Hepatocyte (in vitro differentiated cells): ENCODE results near the gene FBXL17. TPM values are rescaled to one million over a fixed set of nuclear protein-coding genes. Genes with fewer than 3 reads are reported as not detected.

Source experiments
- DNase-seq: peaks from one replicate; pipeline ENCODE4 v3.0.0-alpha.2; 2016; ENCODE audit warnings: low spot score
- H2AFZ ChIP-seq: fragments of 200-600 bp; sonication (generic); 2 replicates; pipeline ENCODE4 v1.6.0; 2016; ENCODE audit warnings: antibody characterized with exemption, mild to moderate bottlenecking
- H3K27ac ChIP-seq: fragments of 200-600 bp; sonication (generic); 2 replicates; pipeline ENCODE4 v1.5.1; 2016; ENCODE audit warnings: mild to moderate bottlenecking
- H3K27me3 ChIP-seq: fragments of 200-600 bp; sonication (generic); 2 replicates; pipeline ENCODE4 v1.6.1; 2016
- H3K36me3 ChIP-seq: fragments of 200-600 bp; sonication (generic); replicated peaks from 2 replicates; pipeline ENCODE4 v1.5.1; 2016; ENCODE audit warnings: low read depth; ENCODE audit not compliant: insufficient read depth
- H3K4me1 ChIP-seq: fragments of 200-600 bp; sonication (generic); 2 replicates; pipeline ENCODE4 v1.5.1; 2016; ENCODE audit warnings: mild to moderate bottlenecking, moderate library complexity; ENCODE audit not compliant: insufficient read depth
- H3K4me2 ChIP-seq: fragments of 200-600 bp; sonication (generic); 2 replicates; pipeline ENCODE4 v1.6.0; 2016
- H3K4me3 ChIP-seq: fragments of 200-600 bp; sonication (generic); 2 replicates; pipeline ENCODE4 v1.5.1; 2016; ENCODE audit warnings: mild to moderate bottlenecking
- H3K79me2 ChIP-seq: fragments of 200-600 bp; sonication (generic); 2 replicates; pipeline ENCODE4 v1.6.0; 2017; ENCODE audit warnings: mild to moderate bottlenecking
- H3K9me2 ChIP-seq: fragments of 200-600 bp; sonication (generic); replicated peaks from 2 replicates; pipeline ENCODE4 v1.6.0; 2017; ENCODE audit warnings: mild to moderate bottlenecking; ENCODE audit not compliant: insufficient read depth
- H3K9me3 ChIP-seq: fragments of 200-600 bp; sonication (generic); 2 replicates; pipeline ENCODE4 v1.5.1; 2016; ENCODE audit warnings: low read depth, mild to moderate bottlenecking
- H4K20me1 ChIP-seq: fragments of 200-600 bp; sonication (generic); 2 replicates; pipeline ENCODE4 v1.6.0; 2016; ENCODE audit warnings: mild to moderate bottlenecking; ENCODE audit not compliant: insufficient read depth, poor library complexity, severe bottlenecking
- CTCF ChIP-seq: fragments of 200-600 bp; sonication (generic); IDR thresholded peaks from 2 replicates; pipeline ENCODE4 v1.5.1; 2016; ENCODE audit warnings: antibody characterized with exemption, mild to moderate bottlenecking; ENCODE audit not compliant: poor library complexity
- EZH2 ChIP-seq: fragments of 200-600 bp; sonication (generic); IDR thresholded peaks from 2 replicates; pipeline ENCODE4 v1.6.1; 2016; ENCODE audit warnings: antibody characterized with exemption, mild to moderate bottlenecking, borderline replicate concordance
- EZH2phosphoT487 ChIP-seq: fragments of 200-600 bp; sonication (generic); IDR thresholded peaks from one replicate; pipeline ENCODE4 v1.6.1; 2018; ENCODE audit warnings: antibody characterized with exemption, mild to moderate bottlenecking, low read depth, moderate library complexity; ENCODE audit not compliant: unreplicated experiment, severe bottlenecking
- WGBS: methylation state at CpG from one replicate; pipeline ENCODE4 v1.1.6; 2016; ENCODE audit warnings: low lambda C conversion rate; ENCODE audit errors: missing lambda C conversion rate; 5-methylcytosine and 5-hydroxymethylcytosine counted together
- polyA plus RNA-seq: library from polyadenylated mRNA; unstranded; fragments of >200 nt; fragmentation: Nextera tagmentation; extraction: Ambion mirVana; gene quantifications from 2 replicates; pipeline ENCODE4 v1.2.1, GENCODE V29; 2016
- total RNA-seq: library from RNA; depleted of rRNA; stranded (reverse); fragments of >200 nt; gene quantifications from 2 replicates; pipeline ENCODE4 v1.2.3, GENCODE V29; 2014

Gene FBXL17
- total and polyA plus RNA-seq, 2 experiments from 2014 or later: 12.5 to 18.2 TPM

DNA sequence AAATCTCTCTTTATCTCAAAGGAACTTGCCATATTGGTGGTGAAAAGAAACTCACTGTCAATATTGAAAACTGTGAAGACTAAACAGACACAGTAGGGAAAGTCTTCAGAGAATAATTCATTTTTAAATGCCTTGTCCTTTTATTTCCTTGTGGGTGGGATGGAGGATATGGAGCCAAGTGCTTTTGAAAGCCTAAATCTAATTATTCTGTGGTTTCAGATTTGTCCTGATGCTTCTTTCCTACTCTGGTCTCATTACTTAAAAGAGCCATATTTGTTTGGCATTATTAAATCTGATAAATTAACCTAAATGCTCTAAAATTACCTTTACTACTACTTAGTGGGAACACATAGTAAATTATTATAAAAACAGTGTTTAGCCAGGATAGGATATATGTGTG, 452.8 kb downstream of the FBXL17 start:
- Histone ChIP-seq H3K4me3 (no peak overlapping the region), H3K27me3 (no peaks in the 10 kb centered on the region), H4K20me1 (no peaks in the 10 kb centered on the region), H3K4me1 (no peaks in the 10 kb centered on the region), H2AFZ (no peak overlapping the region), H3K9me3 (no peaks in the 10 kb centered on the region), H3K79me2 (no peaks in the 10 kb centered on the region), H3K36me3 (no peaks in the 10 kb centered on the region), H3K9me2 (no peaks in the 10 kb centered on the region), H3K4me2 (no peak overlapping the region), H3K27ac (no peak overlapping the region)
- TF ChIP-seq EZH2 (no peak), CTCF (no peak), EZH2phosphoT487 (no peak)
- no peak for DNase-seq

GRCh38 chr5:107926121-107926520, 455.8 kb downstream of the FBXL17 start:
- 96% methylated on average over 1 of the region's 1 CpG for WGBS
- TF ChIP-seq EZH2: no peak
- no peak for TF ChIP-seq CTCF
- TF ChIP-seq EZH2phosphoT487: no peak
- Histone ChIP-seq H3K9me2 (no peaks in the 10 kb centered on the region), H3K9me3 (no peaks in the 10 kb centered on the region), H3K27me3 (no peaks in the 10 kb centered on the region), H4K20me1 (no peaks in the 10 kb centered on the region), H2AFZ (no peak overlapping the region), H3K4me1 (no peaks in the 10 kb centered on the region), H3K27ac (no peak overlapping the region), H3K79me2 (no peaks in the 10 kb centered on the region), H3K4me3 (no peak overlapping the region), H3K36me3 (no peaks in the 10 kb centered on the region), H3K4me2 (no peak overlapping the region)
- DNase-seq: no peak

DNA sequence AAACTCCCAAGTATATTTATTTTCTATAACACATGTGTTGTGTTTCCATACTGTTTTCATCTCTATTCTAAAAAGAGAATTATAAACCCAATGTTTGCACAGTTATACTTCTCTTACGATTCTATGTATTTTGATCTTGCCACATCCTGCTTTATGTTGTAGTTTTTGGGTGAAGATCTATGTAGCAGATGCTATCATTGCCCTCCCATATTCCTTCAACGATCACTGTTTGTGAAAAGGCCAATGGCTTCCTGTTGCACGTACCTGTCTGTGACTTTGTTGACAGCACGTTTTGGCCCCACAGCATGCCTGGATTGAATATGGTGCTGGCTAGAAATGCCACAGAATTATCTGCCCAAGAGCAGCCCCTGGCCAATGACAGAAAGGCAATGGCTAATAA, 456.7 kb downstream of the FBXL17 start:
- H3K27me3 ChIP-seq: no peaks in the 10 kb centered on the region
- no peak overlapping the region for H3K27ac ChIP-seq
- no peaks in the 10 kb centered on the region for H4K20me1 ChIP-seq
- no peaks in the 10 kb centered on the region for H3K4me1 ChIP-seq
- H3K79me2 ChIP-seq: no peaks in the 10 kb centered on the region
- H3K9me2 ChIP-seq: no peaks in the 10 kb centered on the region
- no peak for DNase-seq
- no peaks in the 10 kb centered on the region for H3K36me3 ChIP-seq
- H2AFZ ChIP-seq: no peak overlapping the region
- H3K4me2 ChIP-seq: no peak overlapping the region
- TF ChIP-seq EZH2 (no peak), CTCF (no peak)
- 68% methylated on average over 4 of the region's 4 CpGs for WGBS
- H3K9me3 ChIP-seq: no peaks in the 10 kb centered on the region
- no peak overlapping the region for H3K4me3 ChIP-seq

GRCh38 chr5:107919969-107920368, 461.9 kb downstream of the FBXL17 start:
- Histone ChIP-seq H3K27ac (no peak overlapping the region), H2AFZ (no peak overlapping the region), H3K9me2 (no peaks in the 10 kb centered on the region), H3K36me3 (no peaks in the 10 kb centered on the region), H3K79me2 (no peaks in the 10 kb centered on the region), H3K4me1 (no peaks in the 10 kb centered on the region), H3K9me3 (no peaks in the 10 kb centered on the region), H3K4me3 (no peak overlapping the region), H3K4me2 (no peak overlapping the region), H4K20me1 (no peaks in the 10 kb centered on the region), H3K27me3 (no peaks in the 10 kb centered on the region)
- 93% methylated on average over 6 of the region's 6 CpGs for WGBS
- no peak for DNase-seq
- TF ChIP-seq EZH2phosphoT487 (no peak), EZH2 (no peak), CTCF (no peak)
